Sigmoid colon (tissue), 4 donors: ENCODE results near the gene CS.

Source experiments
- EP300 ChIP-seq, 4 donors: sonication (generic); formaldehyde crosslinking; IDR thresholded peaks; one replicate each; pipeline ENCODE4 v1.6.1; 2017; ENCODE audit warnings: antibody characterized with exemption in 4 of 4
- POLR2A ChIP-seq, 2 donors: fragments of 450-650 bp; IDR thresholded peaks; one replicate each; pipeline ENCODE4 v1.6.1; 2016; ENCODE audit warnings: antibody characterized with exemption in 2 of 2, mild to moderate bottlenecking in 2 of 2, moderate library complexity in 2 of 2
- POLR2AphosphoS5 ChIP-seq, 4 donors: sonication (generic); formaldehyde crosslinking; IDR thresholded peaks; one replicate each; pipeline ENCODE4 v1.6.1; 2017; ENCODE audit warnings: antibody characterized with exemption in 4 of 4
- TF ChIP-seq, protein P1 (sequence below), 4 experiments: fragments of 450-650 bp in 3 of 4; fragments of 200-600 bp in 1 of 4; IDR thresholded peaks; one replicate each; pipeline ENCODE4 v1.5.1; 2016 to 2019; ENCODE audit warnings: antibody characterized with exemption in 4 of 4, mild to moderate bottlenecking in 3 of 4, moderate library complexity in 2 of 4

DNA sequence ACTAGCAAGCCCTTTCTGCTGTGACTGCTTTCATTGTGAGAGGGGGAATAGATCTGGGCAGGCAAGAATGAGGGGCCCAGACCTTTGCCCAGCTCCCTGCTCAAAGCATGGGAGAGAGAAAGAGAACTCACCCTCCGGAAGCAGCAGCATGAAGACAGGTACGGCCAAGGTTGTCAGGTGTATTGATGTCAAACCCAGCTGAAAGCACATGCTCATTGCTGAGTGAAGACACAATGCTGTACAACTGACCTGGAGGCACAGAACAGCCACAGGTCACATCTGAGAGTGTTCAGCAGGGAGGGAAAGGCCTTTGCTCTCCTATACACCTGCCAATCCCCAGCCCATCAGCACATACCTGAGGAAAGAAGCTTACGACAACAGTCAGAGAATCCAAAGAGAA, 47.5 kb downstream of the CS start:
- TF ChIP-seq, protein P1, sequence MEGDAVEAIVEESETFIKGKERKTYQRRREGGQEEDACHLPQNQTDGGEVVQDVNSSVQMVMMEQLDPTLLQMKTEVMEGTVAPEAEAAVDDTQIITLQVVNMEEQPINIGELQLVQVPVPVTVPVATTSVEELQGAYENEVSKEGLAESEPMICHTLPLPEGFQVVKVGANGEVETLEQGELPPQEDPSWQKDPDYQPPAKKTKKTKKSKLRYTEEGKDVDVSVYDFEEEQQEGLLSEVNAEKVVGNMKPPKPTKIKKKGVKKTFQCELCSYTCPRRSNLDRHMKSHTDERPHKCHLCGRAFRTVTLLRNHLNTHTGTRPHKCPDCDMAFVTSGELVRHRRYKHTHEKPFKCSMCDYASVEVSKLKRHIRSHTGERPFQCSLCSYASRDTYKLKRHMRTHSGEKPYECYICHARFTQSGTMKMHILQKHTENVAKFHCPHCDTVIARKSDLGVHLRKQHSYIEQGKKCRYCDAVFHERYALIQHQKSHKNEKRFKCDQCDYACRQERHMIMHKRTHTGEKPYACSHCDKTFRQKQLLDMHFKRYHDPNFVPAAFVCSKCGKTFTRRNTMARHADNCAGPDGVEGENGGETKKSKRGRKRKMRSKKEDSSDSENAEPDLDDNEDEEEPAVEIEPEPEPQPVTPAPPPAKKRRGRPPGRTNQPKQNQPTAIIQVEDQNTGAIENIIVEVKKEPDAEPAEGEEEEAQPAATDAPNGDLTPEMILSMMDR (IDR thresholded peaks at IDR 0.05), result no peak
- TF ChIP-seq POLR2A (IDR thresholded peaks at IDR 0.05), result no peak
- no peak for TF ChIP-seq POLR2AphosphoS5 (IDR thresholded peaks at IDR 0.05)
- no peak for TF ChIP-seq EP300 (IDR thresholded peaks at IDR 0.05)
